ENCODE data around the gene HTR3A. TPM values are rescaled to one million over a fixed set of nuclear protein-coding genes. Genes with fewer than 3 reads are reported as not detected.

The HTR3A gene
- polyA plus RNA-seq (2013) = not detected in 2 replicates

GRCh38 chr11:113974741-113975470 is at the start of gene HTR3A:
HTR3A (plus strand) TSS chr11:113975108; CDS start chr11:113975326, 218 bp downstream.
- H3K4me3 ChIP-seq (ENCODE audit: low read depth, low read length) = no peak within 1 kb of the TSS
- no peak within 1 kb of the TSS for H2BK120ac ChIP-seq (ENCODE audit: insufficient read depth, low read length, poor library complexity)
- H3K9ac ChIP-seq (ENCODE audit: low read length) = no peak within 1 kb of the TSS
- no peak within 1 kb of the TSS for H3K14ac ChIP-seq (ENCODE audit: low read length)
- no peak for DNase-seq
- no peaks in the 10 kb centered on the region for H3K27me3 ChIP-seq (ENCODE audit: insufficient read depth, low read length)
- H2AFZ ChIP-seq (ENCODE audit: insufficient read depth, low read length, poor library complexity) = no peak within 1 kb of the TSS
- WGBS (ENCODE audit: extremely low coverage, insufficient coverage, insufficient read length) = no CpG with 5 or more reads among the region's 12 CpGs
- no peak within 1 kb of the TSS for H4K8ac ChIP-seq (ENCODE audit: low read depth, low read length)
- H3K9me3 ChIP-seq (ENCODE audit: insufficient read depth, low read depth, low read length) = no peaks in the 10 kb centered on the region
- no peak within 1 kb of the TSS for H2AK5ac ChIP-seq (ENCODE audit: low read length)
- H4K12ac ChIP-seq (ENCODE audit: low read depth, low read length) = no peak within 1 kb of the TSS
- no peak within 1 kb of the TSS for H3K18ac ChIP-seq (ENCODE audit: low read length)
- no peak within 1 kb of the TSS for H2BK5ac ChIP-seq (ENCODE audit: low read depth, low read length, poor library complexity)
- H4K91ac ChIP-seq (ENCODE audit: low read depth, low read length) = no peak within 1 kb of the TSS
- H3K4me2 ChIP-seq (ENCODE audit: low read length) = no peak within 1 kb of the TSS
- H3K4ac ChIP-seq (ENCODE audit: low read depth, low read length) = no peak within 1 kb of the TSS
- H3K23ac ChIP-seq (ENCODE audit: low read length) = no peak within 1 kb of the TSS
- no peak within 1 kb of the TSS for H3K27ac ChIP-seq (ENCODE audit: low read depth, low read length)
- H2BK12ac ChIP-seq (ENCODE audit: low read length) = no peak within 1 kb of the TSS
- H3K79me2 ChIP-seq (ENCODE audit: control insufficient read depth, insufficient read depth, low read length, poor library complexity) = no peaks in the 10 kb centered on the region
- H3K4me1 ChIP-seq (ENCODE audit: control insufficient read depth in 1 of 2, insufficient read depth in 2 of 2, low read length in 2 of 2) = peaks cover 5 to 7% of the 10 kb centered on the region in 2 experiments
- no peaks in the 10 kb centered on the region for H3K36me3 ChIP-seq (ENCODE audit: control insufficient read depth in 1 of 2, insufficient read depth in 2 of 2, low read length in 2 of 2)
- H3K79me1 ChIP-seq (ENCODE audit: low read length) = no peaks in the 10 kb centered on the region

GRCh38 chr11:113926273-113927197 is 48.4 kb upstream of the HTR3A start:
- Histone ChIP-seq H2AK5ac (ENCODE audit: low read length) (no peak overlapping the region), H3K4me2 (ENCODE audit: low read length) (no peak overlapping the region), H3K9me3 (ENCODE audit: insufficient read depth, low read depth, low read length) (no peaks in the 10 kb centered on the region), H2BK120ac (ENCODE audit: insufficient read depth, low read length, poor library complexity) (no peak overlapping the region), H4K8ac (ENCODE audit: low read depth, low read length) (no peak overlapping the region), H3K79me1 (ENCODE audit: low read length) (no peaks in the 10 kb centered on the region), H3K36me3 (ENCODE audit: control insufficient read depth in 1 of 2, insufficient read depth in 2 of 2, low read length in 2 of 2) (no peaks in the 10 kb centered on the region), H3K27me3 (ENCODE audit: insufficient read depth, low read length) (no peaks in the 10 kb centered on the region), H2BK12ac (ENCODE audit: low read length) (no peak overlapping the region), H4K12ac (ENCODE audit: low read depth, low read length) (no peak overlapping the region), H3K9ac (ENCODE audit: low read length) (no peak overlapping the region), H4K91ac (ENCODE audit: low read depth, low read length) (no peak overlapping the region), H3K27ac (ENCODE audit: low read depth, low read length) (no peak overlapping the region), H3K14ac (ENCODE audit: low read length) (no peak overlapping the region), H3K4me3 (ENCODE audit: low read depth, low read length) (no peak overlapping the region), H3K23ac (ENCODE audit: low read length) (no peak overlapping the region), H2AFZ (ENCODE audit: insufficient read depth, low read length, poor library complexity) (no peak overlapping the region), H2BK5ac (ENCODE audit: low read depth, low read length, poor library complexity) (no peak overlapping the region), H3K79me2 (ENCODE audit: control insufficient read depth, insufficient read depth, low read length, poor library complexity) (no peaks in the 10 kb centered on the region), H3K4ac (ENCODE audit: low read depth, low read length) (no peak overlapping the region), H3K18ac (ENCODE audit: low read length) (no peak overlapping the region), H3K4me1 (ENCODE audit: control insufficient read depth in 1 of 2, insufficient read depth in 2 of 2, low read length in 2 of 2) (no peaks in the 10 kb centered on the region)
- no CpG with 5 or more reads among the region's 12 CpGs for WGBS (ENCODE audit: extremely low coverage, insufficient coverage, insufficient read length)
- DNase-seq = no peak

DNA sequence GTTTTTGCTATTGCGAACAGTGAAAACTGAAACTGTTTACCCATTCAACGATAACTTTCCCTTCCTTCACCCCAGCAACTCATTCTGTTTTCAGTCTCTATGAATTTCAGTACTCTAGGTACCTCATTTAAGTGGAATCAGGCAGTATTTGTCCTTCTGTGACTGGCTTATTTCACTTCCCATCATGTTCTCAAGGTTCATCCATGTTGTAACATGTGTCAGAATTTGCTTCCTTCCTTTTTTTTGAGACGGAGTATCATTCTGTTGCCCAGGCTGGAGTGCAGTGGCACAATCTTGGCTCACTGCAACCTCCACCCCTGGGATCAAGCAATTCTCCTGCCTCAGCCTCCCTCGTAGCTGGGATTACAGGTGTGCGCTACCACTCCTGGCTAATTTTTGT is 46.6 kb upstream of the HTR3A start:
- Histone ChIP-seq H3K4me3 (ENCODE audit: low read depth, low read length) (no peak overlapping the region), H3K23ac (ENCODE audit: low read length) (no peak overlapping the region), H2BK120ac (ENCODE audit: insufficient read depth, low read length, poor library complexity) (no peak overlapping the region), H3K79me1 (ENCODE audit: low read length) (no peaks in the 10 kb centered on the region), H2BK5ac (ENCODE audit: low read depth, low read length, poor library complexity) (no peak overlapping the region), H3K36me3 (ENCODE audit: control insufficient read depth in 1 of 2, insufficient read depth in 2 of 2, low read length in 2 of 2) (no peaks in the 10 kb centered on the region), H4K91ac (ENCODE audit: low read depth, low read length) (no peak overlapping the region), H3K4ac (ENCODE audit: low read depth, low read length) (no peak overlapping the region), H3K9ac (ENCODE audit: low read length) (no peak overlapping the region), H3K4me2 (ENCODE audit: low read length) (no peak overlapping the region), H3K4me1 (ENCODE audit: control insufficient read depth in 1 of 2, insufficient read depth in 2 of 2, low read length in 2 of 2) (no peaks in the 10 kb centered on the region), H3K27me3 (ENCODE audit: insufficient read depth, low read length) (no peaks in the 10 kb centered on the region), H2AFZ (ENCODE audit: insufficient read depth, low read length, poor library complexity) (no peak overlapping the region), H3K79me2 (ENCODE audit: control insufficient read depth, insufficient read depth, low read length, poor library complexity) (no peaks in the 10 kb centered on the region), H2BK12ac (ENCODE audit: low read length) (no peak overlapping the region), H2AK5ac (ENCODE audit: low read length) (no peak overlapping the region), H4K12ac (ENCODE audit: low read depth, low read length) (no peak overlapping the region), H3K14ac (ENCODE audit: low read length) (no peak overlapping the region), H3K9me3 (ENCODE audit: insufficient read depth, low read depth, low read length) (no peaks in the 10 kb centered on the region), H3K18ac (ENCODE audit: low read length) (no peak overlapping the region), H3K27ac (ENCODE audit: low read depth, low read length) (no peak overlapping the region), H4K8ac (ENCODE audit: low read depth, low read length) (no peak overlapping the region)
- DNase-seq = no peak
- WGBS (ENCODE audit: extremely low coverage, insufficient coverage, insufficient read length) = no CpG with 5 or more reads among the region's 5 CpGs

DNA sequence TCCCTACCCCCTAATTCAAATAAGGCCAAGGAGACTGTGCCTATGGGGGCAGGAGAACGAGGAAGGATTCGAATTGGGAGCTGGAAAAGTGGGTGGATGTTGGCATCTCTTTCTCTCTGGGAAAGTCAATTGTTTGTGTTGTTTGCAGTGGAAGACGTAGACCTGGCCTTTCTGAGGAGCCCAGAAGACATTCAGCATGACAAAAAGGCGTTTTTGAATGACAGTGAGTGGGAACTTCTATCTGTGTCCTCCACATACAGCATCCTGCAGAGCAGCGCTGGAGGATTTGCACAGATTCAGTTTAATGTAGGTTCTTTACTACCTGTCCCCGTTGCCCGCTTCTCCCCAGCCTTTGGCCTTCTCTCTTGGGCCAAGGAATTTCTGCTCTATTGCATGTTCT is 42.1 kb upstream of the HTR3A start:
- no peak overlapping the region for H3K14ac ChIP-seq (ENCODE audit: low read length)
- H2AK5ac ChIP-seq (ENCODE audit: low read length) = no peak overlapping the region
- H3K27ac ChIP-seq (ENCODE audit: low read depth, low read length) = no peak overlapping the region
- H3K79me1 ChIP-seq (ENCODE audit: low read length) = no peaks in the 10 kb centered on the region
- H2AFZ ChIP-seq (ENCODE audit: insufficient read depth, low read length, poor library complexity) = no peak overlapping the region
- H3K27me3 ChIP-seq (ENCODE audit: insufficient read depth, low read length) = no peaks in the 10 kb centered on the region
- no peaks in the 10 kb centered on the region for H3K9me3 ChIP-seq (ENCODE audit: insufficient read depth, low read depth, low read length)
- no peak overlapping the region for H2BK5ac ChIP-seq (ENCODE audit: low read depth, low read length, poor library complexity)
- no peak overlapping the region for H2BK12ac ChIP-seq (ENCODE audit: low read length)
- H3K23ac ChIP-seq (ENCODE audit: low read length) = no peak overlapping the region
- no peak overlapping the region for H4K91ac ChIP-seq (ENCODE audit: low read depth, low read length)
- H3K9ac ChIP-seq (ENCODE audit: low read length) = no peak overlapping the region
- H3K4me2 ChIP-seq (ENCODE audit: low read length) = no peak overlapping the region
- no peak overlapping the region for H3K4ac ChIP-seq (ENCODE audit: low read depth, low read length)
- H4K8ac ChIP-seq (ENCODE audit: low read depth, low read length) = no peak overlapping the region
- H3K18ac ChIP-seq (ENCODE audit: low read length) = no peak overlapping the region
- no peak for DNase-seq
- WGBS (ENCODE audit: extremely low coverage, insufficient coverage, insufficient read length) = no CpG with 5 or more reads among the region's 7 CpGs
- H4K12ac ChIP-seq (ENCODE audit: low read depth, low read length) = no peak overlapping the region
- no peak overlapping the region for H3K4me3 ChIP-seq (ENCODE audit: low read depth, low read length)
- no peaks in the 10 kb centered on the region for H3K79me2 ChIP-seq (ENCODE audit: control insufficient read depth, insufficient read depth, low read length, poor library complexity)
- H2BK120ac ChIP-seq (ENCODE audit: insufficient read depth, low read length, poor library complexity) = no peak overlapping the region
- H3K4me1 ChIP-seq (ENCODE audit: control insufficient read depth in 1 of 2, insufficient read depth in 2 of 2, low read length in 2 of 2) = no peaks in the 10 kb centered on the region
- H3K36me3 ChIP-seq (ENCODE audit: control insufficient read depth in 1 of 2, insufficient read depth in 2 of 2, low read length in 2 of 2) = no peaks in the 10 kb centered on the region

Measured in trophoblast cell (in vitro differentiated cells and primary cell).